Non-pigmented ciliary epithelial cell (primary cell): ENCODE results near the gene HAUS6.
"Not testable (repeated sequence)": the region's sequence is repeated elsewhere in the genome, so short reads cannot be mapped to it uniquely, and the experiment has no call there.

Experiments used
- DNase-seq: peaks from one replicate; pipeline ENCODE4 v3.0.0-alpha.2; 2010; ENCODE audit warnings: low read depth

Gene HAUS6

GRCh38 chr9:19102631-19103345 is at the start of gene HAUS6:
TSS of gene HAUS6 (minus strand) at chr9:19102904. CDS start at chr9:19102651, 253 bp downstream.
- DNase-seq, result peak; percentile 88

- not testable (repeated sequence) for DNase-seq
Measured at GRCh38 chr9:19152160-19152498, 49.4 kb upstream of the HAUS6 start.

- DNase-seq, result no peak
Measured at GRCh38 chr9:19151425-19152159, 48.9 kb upstream of the HAUS6 start.

GRCh38 chr9:19149230-19149629 is 46.5 kb upstream of the HAUS6 start:
- DNase-seq, result no peak

GRCh38 chr9:19148187-19148586 is 45.5 kb upstream of the HAUS6 start:
- DNase-seq, result no peak

GRCh38 chr9:19146441-19147024 is 43.8 kb upstream of the HAUS6 start:
- no peak for DNase-seq

GRCh38 chr9:19145881-19146280 is 43.2 kb upstream of the HAUS6 start:
- no peak for DNase-seq

- no peak for DNase-seq
Measured at GRCh38 chr9:19140259-19140658, 37.6 kb upstream of the HAUS6 start.

- no peak for DNase-seq
Measured at GRCh38 chr9:19138084-19138483, 35.4 kb upstream of the HAUS6 start.

GRCh38 chr9:19137282-19137681 is 34.6 kb upstream of the HAUS6 start:
- DNase-seq, result no peak

GRCh38 chr9:19136129-19136528 is 33.4 kb upstream of the HAUS6 start:
- DNase-seq, result no peak

GRCh38 chr9:19133549-19134345 is 31.0 kb upstream of the HAUS6 start:
- no peak for DNase-seq

GRCh38 chr9:19130436-19130835 is 27.7 kb upstream of the HAUS6 start:
- DNase-seq, result no peak

GRCh38 chr9:19127871-19128500 is 25.3 kb upstream of the HAUS6 start:
- DNase-seq, result no peak

GRCh38 chr9:19124430-19124793 is 21.7 kb upstream of the HAUS6 start:
- DNase-seq, result no peak

GRCh38 chr9:19122490-19123042 is 19.9 kb upstream of the HAUS6 start:
- no peak for DNase-seq

- DNase-seq, result no peak
Measured at GRCh38 chr9:19120877-19121276, 18.2 kb upstream of the HAUS6 start.

- no peak for DNase-seq
Measured at GRCh38 chr9:19119801-19120440, 17.2 kb upstream of the HAUS6 start.

- no peak for DNase-seq
Measured at GRCh38 chr9:19119246-19119645, 16.5 kb upstream of the HAUS6 start.

GRCh38 chr9:19117039-19117716 is 14.5 kb upstream of the HAUS6 start:
- no peak for DNase-seq
